ENCODE results near the gene IFNA5.

The IFNA5 gene

GRCh38 chr9:21294364-21294774 is 10.7 kb downstream of the IFNA5 start:
- no peak for DNase-seq (ENCODE audit: low read depth in 2 of 2)

GRCh38 chr9:21289848-21290247 is 15.3 kb downstream of the IFNA5 start:
- no peak for DNase-seq (ENCODE audit: low read depth in 2 of 2)

- DNase-seq (ENCODE audit: low read depth in 2 of 2), result no peak
Measured at GRCh38 chr9:21287280-21287679, 17.8 kb downstream of the IFNA5 start.

GRCh38 chr9:21286659-21287058 is 18.5 kb downstream of the IFNA5 start:
- DNase-seq (ENCODE audit: low read depth in 2 of 2), result no peak

GRCh38 chr9:21286099-21286498 is 19.0 kb downstream of the IFNA5 start:
- no peak for DNase-seq (ENCODE audit: low read depth in 2 of 2)

- no peak for DNase-seq (ENCODE audit: low read depth in 2 of 2)
Measured at GRCh38 chr9:21281275-21281674, 23.8 kb downstream of the IFNA5 start.

DNA sequence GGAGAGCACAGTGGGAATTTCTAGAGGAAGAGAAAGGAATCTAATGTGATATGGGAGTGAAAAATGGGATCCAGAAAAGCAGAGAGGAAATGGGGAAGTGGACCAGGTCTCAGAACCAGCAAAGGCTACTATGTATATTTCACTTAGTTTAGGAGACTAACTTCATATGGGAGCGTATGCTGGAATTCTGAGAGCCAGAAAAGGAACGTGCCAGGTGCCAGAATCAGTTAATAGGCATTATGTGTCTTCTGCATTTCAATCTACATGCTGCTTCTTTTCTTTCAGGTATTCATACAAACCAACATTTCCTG is 36.8 kb downstream of the IFNA5 start:
- no peak for DNase-seq (ENCODE audit: low read depth in 2 of 2)

- DNase-seq (ENCODE audit: low read depth in 2 of 2), result no peak
Measured at GRCh38 chr9:21267485-21268346, 37.4 kb downstream of the IFNA5 start.

DNA sequence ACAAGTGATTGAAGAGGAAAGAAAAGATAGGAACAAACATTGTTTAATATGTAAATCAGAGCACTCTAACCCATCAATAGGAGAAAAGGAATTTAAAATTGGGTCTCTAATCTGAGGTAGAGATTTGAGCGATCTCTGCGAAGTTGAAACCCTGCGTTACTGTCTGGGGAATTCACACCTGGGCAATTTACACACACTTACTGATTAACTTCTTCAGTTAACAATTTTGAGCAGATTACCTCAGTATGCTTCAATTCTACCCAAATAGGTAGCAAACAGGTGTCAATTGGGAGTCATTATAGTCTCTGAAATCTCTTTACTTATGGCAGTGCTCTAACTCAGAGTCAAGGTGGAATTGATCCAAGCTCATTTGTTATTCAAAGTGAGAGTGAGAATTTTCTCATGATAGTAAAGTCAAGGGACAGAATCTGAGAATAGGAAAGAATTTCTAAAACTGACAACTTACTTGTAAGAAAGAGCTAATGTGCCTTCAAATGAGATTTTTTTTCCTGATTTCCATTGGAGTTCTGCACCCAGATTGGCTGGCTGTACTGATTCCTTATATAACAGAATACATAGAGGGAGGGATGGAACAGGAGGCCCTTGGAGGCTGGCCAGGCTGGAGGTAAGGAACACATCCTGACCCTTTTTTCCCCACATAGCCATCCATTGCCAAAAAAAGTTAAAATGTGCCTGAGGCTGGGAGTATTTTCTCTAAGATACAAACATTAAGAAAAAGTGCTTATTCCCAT is 38.2 kb downstream of the IFNA5 start:
- no peak for DNase-seq (ENCODE audit: low read depth in 2 of 2)

- no peak for DNase-seq (ENCODE audit: low read depth in 2 of 2)
Measured at GRCh38 chr9:21265421-21266189, 39.5 kb downstream of the IFNA5 start.

- DNase-seq (ENCODE audit: low read depth in 2 of 2), result no peak
Measured at GRCh38 chr9:21255538-21256212, 49.4 kb downstream of the IFNA5 start.

Measured in stimulated activated CD8-positive, alpha-beta memory T cell treated with anti-CD3 and anti-CD28 coated beads, Interleukin-2, amount 100 ng/mL, for 1 hour (primary cell).